Natural killer cell (primary cell): ENCODE data around the gene MACROH2A1. TPM values are rescaled to one million over a fixed set of nuclear protein-coding genes. Genes with fewer than 3 reads are reported as not detected.

Experiments used
- ATAC-seq, 3 donors: fragments of 150-1000 bp in 2 of 3; fragments of 200-7000 bp in 1 of 3; cut with Tn5 transposase; 1 replicate in 1 of 3; 2 replicates in 2 of 3; pipeline ENCODE4 v1.10.0; 2021; ENCODE audit warnings: mild to moderate bottlenecking in 2 of 3, moderate library complexity in 2 of 3
- DNase-seq, 2 donors: peaks; one replicate each; pipeline versions ENCODE4 v3.0.0 to v3.0.0-alpha.2; 2013 to 2021; ENCODE audit warnings: mixed read lengths in 1 of 2
- H3K27ac ChIP-seq: one replicate; pipeline ENCODE4 v1.5.1; 2013; ENCODE audit warnings: mild to moderate bottlenecking, low read length
- H3K27me3 ChIP-seq: one replicate; pipeline ENCODE4 v1.6.1; 2013; ENCODE audit warnings: low read length; ENCODE audit not compliant: control insufficient read depth, insufficient read depth
- H3K36me3 ChIP-seq: one replicate; pipeline ENCODE4 v1.6.1; 2013; ENCODE audit warnings: low read length; ENCODE audit not compliant: control insufficient read depth, insufficient read depth
- H3K4me1 ChIP-seq: one replicate; pipeline ENCODE4 v1.6.1; 2013; ENCODE audit warnings: low read length; ENCODE audit not compliant: control insufficient read depth, insufficient read depth
- H3K4me3 ChIP-seq: one replicate; pipeline ENCODE4 v1.5.1; 2013; ENCODE audit warnings: low read length
- H3K9me3 ChIP-seq: one replicate; pipeline ENCODE4 v1.6.1; 2013; ENCODE audit warnings: low read length; ENCODE audit not compliant: control insufficient read depth, insufficient read depth
- H3K27ac Mint-ChIP-seq, 2 donors: one replicate each; pipeline ENCODE4 v1.8.0; 2022; ENCODE audit warnings: mild to moderate bottlenecking in 2 of 2, mixed read lengths in 2 of 2, moderate library complexity in 1 of 2
- H3K27me3 Mint-ChIP-seq, 2 donors: one replicate each; pipeline ENCODE4 v1.8.0; 2022; ENCODE audit warnings: low read depth in 2 of 2, mixed read lengths in 2 of 2
- H3K36me3 Mint-ChIP-seq: one replicate; pipeline ENCODE4 v1.8.0; 2022; ENCODE audit warnings: mixed read lengths
- H3K4me1 Mint-ChIP-seq, 2 donors: one replicate each; pipeline ENCODE4 v1.8.0; 2022; ENCODE audit warnings: mixed read lengths in 2 of 2
- H3K4me3 Mint-ChIP-seq: one replicate; pipeline ENCODE4 v1.8.0; 2022; ENCODE audit warnings: mild to moderate bottlenecking, moderate library complexity, mixed read lengths
- H3K9me3 Mint-ChIP-seq, 2 donors: one replicate each; pipeline ENCODE4 v1.8.0; 2022; ENCODE audit warnings: mixed read lengths in 2 of 2
- WGBS: methylation state at CpG from one replicate; pipeline ENCODE4 v1.1.7; 2013; ENCODE audit warnings: missing lambda C conversion rate; ENCODE audit not compliant: insufficient coverage; 5-methylcytosine and 5-hydroxymethylcytosine counted together
- intact Hi-C: fragments of 100-400 bp; cut with micrococcal nuclease; formaldehyde crosslinking; loops from one replicate; pipeline ENCODE4 v1.14.2; 2022
- total RNA-seq, 4 donors: library from RNA; stranded (reverse); fragments of 120-200 nt in 1 of 4; gene quantifications; one replicate each; pipeline versions ENCODE4 v1.2.3 to v1.2.4, GENCODE V29; 2013 to 2022
- TF ChIP-seq, protein P1 (sequence below): fragments of 200-600 bp; IDR thresholded peaks from one replicate; pipeline ENCODE4 v1.8.0; 2022; ENCODE audit warnings: antibody characterized with exemption

The MACROH2A1 gene
- total RNA-seq, 3 donors from 2014 or later (not counting 1 experiment from before 2014, with no cell fraction given): 139 to 160 (median 139) TPM

DNA sequence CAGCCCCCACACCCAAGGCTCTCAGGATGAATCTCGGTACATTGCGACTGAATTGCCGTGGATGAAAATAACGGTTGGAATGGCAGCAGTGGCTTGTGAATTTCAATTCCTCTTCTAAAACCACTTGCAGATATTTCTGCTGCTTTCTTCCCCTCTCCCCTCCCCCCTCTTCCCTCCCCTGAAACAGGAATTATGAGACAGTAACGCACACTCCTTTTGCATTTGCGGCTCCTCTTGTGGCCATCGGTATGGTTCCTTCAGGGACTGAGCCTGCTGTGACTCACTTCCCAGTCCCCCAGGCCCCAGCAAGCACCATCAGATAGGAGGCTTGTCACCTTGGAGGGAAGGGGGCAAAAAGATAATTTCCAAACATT lies 38.4 kb upstream of the MACROH2A1 start:
- DNase-seq (no peak), ATAC-seq (no peak)
- H3K9me3 Mint-ChIP-seq: no peaks in the 10 kb centered on the region
- TF ChIP-seq, protein P1, sequence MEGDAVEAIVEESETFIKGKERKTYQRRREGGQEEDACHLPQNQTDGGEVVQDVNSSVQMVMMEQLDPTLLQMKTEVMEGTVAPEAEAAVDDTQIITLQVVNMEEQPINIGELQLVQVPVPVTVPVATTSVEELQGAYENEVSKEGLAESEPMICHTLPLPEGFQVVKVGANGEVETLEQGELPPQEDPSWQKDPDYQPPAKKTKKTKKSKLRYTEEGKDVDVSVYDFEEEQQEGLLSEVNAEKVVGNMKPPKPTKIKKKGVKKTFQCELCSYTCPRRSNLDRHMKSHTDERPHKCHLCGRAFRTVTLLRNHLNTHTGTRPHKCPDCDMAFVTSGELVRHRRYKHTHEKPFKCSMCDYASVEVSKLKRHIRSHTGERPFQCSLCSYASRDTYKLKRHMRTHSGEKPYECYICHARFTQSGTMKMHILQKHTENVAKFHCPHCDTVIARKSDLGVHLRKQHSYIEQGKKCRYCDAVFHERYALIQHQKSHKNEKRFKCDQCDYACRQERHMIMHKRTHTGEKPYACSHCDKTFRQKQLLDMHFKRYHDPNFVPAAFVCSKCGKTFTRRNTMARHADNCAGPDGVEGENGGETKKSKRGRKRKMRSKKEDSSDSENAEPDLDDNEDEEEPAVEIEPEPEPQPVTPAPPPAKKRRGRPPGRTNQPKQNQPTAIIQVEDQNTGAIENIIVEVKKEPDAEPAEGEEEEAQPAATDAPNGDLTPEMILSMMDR: no peak
- Histone ChIP-seq H3K27ac (no peak overlapping the region), H3K36me3 (no peaks in the 10 kb centered on the region), H3K4me1 (peaks cover 30% of the 10 kb centered on the region), H3K9me3 (no peaks in the 10 kb centered on the region), H3K27me3 (no peaks in the 10 kb centered on the region), H3K4me3 (no peak overlapping the region)
- peaks cover 9 to 11% of the 10 kb centered on the region in 2 donors for H3K27me3 Mint-ChIP-seq
- intact Hi-C loops: no loop called here
- H3K36me3 Mint-ChIP-seq: no peaks in the 10 kb centered on the region
- WGBS: 31% methylated on average over 7 of the region's 7 CpGs
- H3K4me3 Mint-ChIP-seq: no peak overlapping the region
- no peaks in the 10 kb centered on the region for H3K4me1 Mint-ChIP-seq
- H3K27ac Mint-ChIP-seq: no peak overlapping the region

DNA sequence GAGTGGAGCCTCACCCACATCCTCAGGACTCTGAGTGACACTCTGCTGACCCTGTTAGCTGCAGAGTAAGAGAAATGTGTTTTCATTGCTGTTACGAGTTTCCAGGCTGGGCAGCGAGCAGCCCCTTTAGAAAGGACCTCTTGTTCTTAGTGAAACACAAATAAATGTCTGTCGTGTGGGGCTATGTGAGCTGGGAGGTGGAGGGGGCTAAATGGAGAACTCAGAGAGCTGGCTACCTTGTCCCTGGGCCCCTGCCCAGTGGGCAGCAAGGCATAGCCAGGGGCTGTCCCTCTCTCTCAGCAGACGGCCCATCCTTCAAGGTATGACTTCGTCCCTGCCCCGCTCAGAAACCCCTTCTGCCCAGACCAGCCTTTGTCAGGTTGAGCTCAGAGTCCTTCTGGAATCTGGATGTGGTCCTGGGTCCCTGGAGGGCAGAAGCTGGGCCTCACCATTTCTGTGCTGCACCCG lies 38.0 kb upstream of the MACROH2A1 start:
- peaks cover 30% of the 10 kb centered on the region for H3K4me1 ChIP-seq
- peaks cover 9 to 11% of the 10 kb centered on the region in 2 donors for H3K27me3 Mint-ChIP-seq
- H3K27ac Mint-ChIP-seq: no peak overlapping the region
- no peaks in the 10 kb centered on the region for H3K9me3 Mint-ChIP-seq
- WGBS: 51% methylated on average over 7 of the region's 7 CpGs
- no peaks in the 10 kb centered on the region for H3K36me3 Mint-ChIP-seq
- H3K4me1 Mint-ChIP-seq: no peaks in the 10 kb centered on the region
- no peak overlapping the region for H3K4me3 ChIP-seq
- H3K4me3 Mint-ChIP-seq: no peak overlapping the region
- TF ChIP-seq, protein P1: no peak
- H3K9me3 ChIP-seq: no peaks in the 10 kb centered on the region
- H3K27me3 ChIP-seq: no peaks in the 10 kb centered on the region
- no peaks in the 10 kb centered on the region for H3K36me3 ChIP-seq
- intact Hi-C loops: no loop called here
- DNase-seq (no peak), ATAC-seq (no peak)
- H3K27ac ChIP-seq: no peak overlapping the region

DNA sequence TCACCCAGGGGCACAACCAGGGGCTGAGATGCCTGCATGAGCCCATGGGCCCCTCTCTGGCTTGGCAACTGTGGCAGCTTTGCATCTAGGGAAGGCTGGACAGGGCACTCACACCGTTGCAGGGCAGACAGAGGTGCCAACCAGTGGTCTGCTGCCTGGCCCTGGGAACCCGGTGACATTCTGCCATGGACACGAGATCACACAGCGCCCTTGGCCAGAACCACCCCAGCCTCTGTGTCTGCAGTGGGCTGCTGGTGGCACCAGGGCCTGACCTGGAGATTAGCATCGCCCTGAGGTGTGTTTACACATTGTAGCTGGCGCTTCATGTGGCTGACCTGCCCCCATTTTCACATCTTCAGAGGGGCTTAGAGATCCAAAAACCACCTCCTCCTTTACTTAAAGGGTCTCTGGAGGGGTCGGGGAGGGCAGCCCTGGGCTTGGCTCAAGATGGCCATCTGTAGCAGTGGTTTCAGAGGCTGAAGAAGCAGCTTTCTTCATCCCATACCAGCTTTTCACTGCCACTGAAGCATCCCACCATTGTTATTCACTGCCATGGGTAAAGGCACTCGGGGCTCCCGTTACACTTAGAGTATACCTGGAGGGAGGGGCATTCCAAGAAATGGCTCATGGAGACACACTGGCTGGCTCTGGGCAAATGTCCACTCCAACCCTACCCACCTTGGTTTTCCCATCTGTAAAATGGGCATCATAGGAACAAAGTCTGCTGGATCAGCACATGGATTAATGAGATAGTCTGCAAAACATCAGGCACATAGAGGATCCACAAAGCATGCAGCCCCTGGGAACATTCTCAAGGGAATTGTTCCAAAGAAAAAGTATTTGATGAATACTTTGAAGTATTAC lies 36.7 kb upstream of the MACROH2A1 start:
- no peak for ATAC-seq
- intact Hi-C loops: no loop called here
- peaks cover 25% of the 10 kb centered on the region for H3K4me1 ChIP-seq
- H3K4me3 ChIP-seq: no peak overlapping the region
- no peaks in the 10 kb centered on the region for H3K9me3 ChIP-seq
- H3K27ac ChIP-seq: no peak overlapping the region
- 65% methylated on average over 9 of the region's 9 CpGs for WGBS
- peaks cover 6 to 11% of the 10 kb centered on the region in 2 donors for H3K27me3 Mint-ChIP-seq
- no peaks in the 10 kb centered on the region for H3K4me1 Mint-ChIP-seq
- no peaks in the 10 kb centered on the region for H3K36me3 Mint-ChIP-seq
- TF ChIP-seq, protein P1: no peak
- DNase-seq: no peak
- no peaks in the 10 kb centered on the region for H3K9me3 Mint-ChIP-seq
- H3K27me3 ChIP-seq: no peaks in the 10 kb centered on the region
- no peak overlapping the region for H3K27ac Mint-ChIP-seq
- H3K36me3 ChIP-seq: no peaks in the 10 kb centered on the region
- H3K4me3 Mint-ChIP-seq: no peak overlapping the region
